WTC11 (cell line): ENCODE data around the gene PITPNM1. TPM values are rescaled to one million over a fixed set of nuclear protein-coding genes. Genes with fewer than 3 reads are reported as not detected.

Experiments
- ATAC-seq: fragments of 200-7000 bp; cut with Tn5 transposase; 2 replicates; pipeline ENCODE4 v1.10.0; 2021; ENCODE audit warnings: mild to moderate bottlenecking, moderate library complexity
- CTCF ChIA-PET: fragments of 300-600 bp; sonication (Branson Sonifier 250); formaldehyde crosslinking; loops from one replicate; lab custom pipeline; 2021; ENCODE audit warnings: antibody characterized with exemption; lab: Charles Lee
- POLR2A ChIA-PET: fragments of 350-600 bp; sonication (Branson Sonifier 250); formaldehyde crosslinking; loops from one replicate; lab custom pipeline; 2021; ENCODE audit warnings: antibody characterized with exemption; lab: Charles Lee
- DNase-seq: peaks from one replicate; pipeline ENCODE4 v3.0.0; 2021; ENCODE audit warnings: low spot score
- H3K27ac Mint-ChIP-seq: 2 replicates; pipeline ENCODE4 v1.8.0; 2021; ENCODE audit warnings: mixed read lengths
- H3K27me3 Mint-ChIP-seq: 2 replicates; pipeline ENCODE4 v1.8.0; 2021; ENCODE audit warnings: low read depth, mild to moderate bottlenecking, moderate library complexity, mixed read lengths
- H3K36me3 Mint-ChIP-seq: 2 replicates; pipeline ENCODE4 v1.8.0; 2021; ENCODE audit warnings: mixed read lengths
- H3K4me1 Mint-ChIP-seq: 2 replicates; pipeline ENCODE4 v1.8.0; 2022; ENCODE audit warnings: mixed read lengths
- H3K4me3 Mint-ChIP-seq: 2 replicates; pipeline ENCODE4 v1.8.0; 2021; ENCODE audit warnings: mild to moderate bottlenecking, moderate library complexity, mixed read lengths
- H3K9me3 Mint-ChIP-seq: 2 replicates; pipeline ENCODE4 v1.8.0; 2021; ENCODE audit warnings: mixed read lengths
- E2F4 ChIP-seq: sonication (generic); formaldehyde crosslinking; IDR thresholded peaks from 2 replicates; pipeline ENCODE4 v1.8.1; 2022; ENCODE audit warnings: low read depth, mild to moderate bottlenecking, moderate library complexity, missing genetic modification reagents, borderline replicate concordance
- E2F5 ChIP-seq: sonication (generic); formaldehyde crosslinking; IDR thresholded peaks from 2 replicates; pipeline ENCODE4 v1.8.1; 2022; ENCODE audit warnings: mild to moderate bottlenecking, moderate library complexity, missing genetic modification reagents
- EMX1 ChIP-seq: fragments of 250-450 bp; sonication (Bioruptor Pico); IDR thresholded peaks from 2 replicates; pipeline ENCODE4 v1.8.0; 2021; ENCODE audit warnings: mild to moderate bottlenecking
- ESRRA ChIP-seq: sonication (generic); formaldehyde crosslinking; IDR thresholded peaks from 2 replicates; pipeline ENCODE4 v1.8.1; 2022; ENCODE audit warnings: mild to moderate bottlenecking, missing genetic modification reagents, borderline replicate concordance
- MAX ChIP-seq: sonication (generic); formaldehyde crosslinking; IDR thresholded peaks from 2 replicates; pipeline ENCODE4 v1.8.0; 2022; ENCODE audit warnings: mild to moderate bottlenecking, missing genetic modification reagents
- NR2C2 ChIP-seq: sonication (generic); formaldehyde crosslinking; IDR thresholded peaks from 2 replicates; pipeline ENCODE4 v1.8.0; 2022; ENCODE audit warnings: mild to moderate bottlenecking, missing genetic modification reagents
- NR3C1 ChIP-seq: sonication (generic); formaldehyde crosslinking; conservative IDR thresholded peaks from 2 replicates; pipeline ENCODE4 v1.8.1; 2023; ENCODE audit warnings: low read depth, mild to moderate bottlenecking, missing genetic modification reagents
- PREB ChIP-seq: sonication (generic); formaldehyde crosslinking; IDR thresholded peaks from 2 replicates; pipeline ENCODE4 v1.8.1; 2022; ENCODE audit warnings: mild to moderate bottlenecking, missing genetic modification reagents, moderate library complexity, borderline replicate concordance
- SMAD4 ChIP-seq: sonication (generic); formaldehyde crosslinking; IDR thresholded peaks from 2 replicates; pipeline ENCODE4 v1.8.0; 2022; ENCODE audit warnings: mild to moderate bottlenecking, missing genetic modification reagents
- TCF7 ChIP-seq: sonication (generic); formaldehyde crosslinking; IDR thresholded peaks from 2 replicates; pipeline ENCODE4 v1.8.0; 2022; ENCODE audit warnings: mild to moderate bottlenecking, low read depth, missing genetic modification reagents, moderate library complexity
- ZBTB43 ChIP-seq: sonication (generic); formaldehyde crosslinking; IDR thresholded peaks from 2 replicates; pipeline ENCODE4 v1.8.1; 2023; ENCODE audit warnings: mild to moderate bottlenecking, missing genetic modification reagents
- ZMAT4 ChIP-seq: fragments of 250-450 bp; sonication (Bioruptor Pico); IDR thresholded peaks from 2 replicates; pipeline ENCODE4 v1.9.0; 2021; ENCODE audit warnings: mild to moderate bottlenecking
- ZNF232 ChIP-seq: sonication (generic); formaldehyde crosslinking; IDR thresholded peaks from 2 replicates; pipeline ENCODE4 v1.8.0; 2022; ENCODE audit warnings: mild to moderate bottlenecking, missing genetic modification reagents
- ZNF396 ChIP-seq: fragments of 250-450 bp; sonication (Bioruptor Pico); IDR thresholded peaks from 2 replicates; pipeline ENCODE4 v1.8.0; 2021; ENCODE audit warnings: mild to moderate bottlenecking, moderate library complexity, borderline replicate concordance
- ZNF532 ChIP-seq: fragments of 250-450 bp; sonication (Bioruptor Pico); IDR thresholded peaks from 2 replicates; pipeline ENCODE4 v1.9.0; 2021; ENCODE audit warnings: mild to moderate bottlenecking, borderline replicate concordance
- total RNA-seq: library from RNA; stranded (reverse); gene quantifications from 3 replicates; pipeline ENCODE4 v1.2.3, GENCODE V29; 2021

PITPNM1 gene
- total RNA-seq, 1 experiment from 2014 or later, result 55.4 TPM

- TF ChIP-seq ZNF232 (no peak), E2F5 (no peak; the same call in 1 of the 2 replicates)
These were observed 36.8 kb downstream of the PITPNM1 start (continued) for GRCh38 chr11:67468456-67468758.

- POLR2A ChIA-PET, result interaction anchor here (0.8 to 1.7 kb wide), 9 partner anchors 9 to 163 kb away, joined by 3 to 8 read pairs (median 3); partner anchors contain the start of genes AIP, CORO1B, PPP1CA and RPS6KB2
- Mint-ChIP-seq H3K4me3 (peak overlapping the region; percentile 87), H3K27me3 (peaks cover 12% of the 10 kb centered on the region), H3K36me3 (no peaks in the 10 kb centered on the region), H3K27ac (0 out of 2 replicates have a peak overlapping the region, but pooled peaks have one; percentile 42), H3K4me1 (peaks cover 23% of the 10 kb centered on the region), H3K9me3 (no peaks in the 10 kb centered on the region)
- DNase-seq (no peak), ATAC-seq (no peak)
- CTCF ChIA-PET, result interaction anchor here (0.6 to 2.8 kb wide), 16 partner anchors 7 to 146 kb away, joined by 3 to 28 read pairs (median 4); partner anchors contain the start of genes CLCF1, PITPNM1, POLD4 and PPP1CA
- TF ChIP-seq ZNF532 (CRISPR knock-in tag) (no peak), E2F4 (CRISPR knock-in tag) (no peak), MAX (CRISPR knock-in tag) (no peak), SMAD4 (CRISPR knock-in tag) (no peak), ZNF396 (no peak)
These were observed 37.1 kb downstream of the PITPNM1 start for GRCh38 chr11:67468056-67468455.

GRCh38 chr11:67466962-67467771 lies 38.0 kb downstream of the PITPNM1 start:
- Mint-ChIP-seq H3K4me1 (peaks cover 23% of the 10 kb centered on the region), H3K9me3 (no peaks in the 10 kb centered on the region), H3K27me3 (peaks cover 11% of the 10 kb centered on the region), H3K27ac (no peak overlapping the region; the same call in 1 of the 2 replicates), H3K4me3 (peak overlapping the region; percentile 87), H3K36me3 (no peaks in the 10 kb centered on the region)
- 0 out of 2 replicates have a peak, but pooled peaks have one; percentile 4 for TF ChIP-seq ZMAT4 (CRISPR knock-in tag)
- TF ChIP-seq ESRRA (CRISPR knock-in tag), result no peak
- ChIA-PET POLR2A (interaction anchor here (0.5 to 1.7 kb wide), 4 partner anchors 24 to 165 kb away, joined by 3 to 8 read pairs (median 4); partner anchors contain the start of genes CORO1B and PPP1CA), CTCF (interaction anchor here (0.6 to 2.8 kb wide), 8 partner anchors 31 to 183 kb away, joined by 3 to 28 read pairs (median 5); partner anchors contain the start of genes PITPNM1 and PPP1CA)
- ATAC-seq (no peak), DNase-seq (no peak)

- Mint-ChIP-seq H3K9me3 (no peaks in the 10 kb centered on the region), H3K36me3 (no peaks in the 10 kb centered on the region), H3K4me1 (peaks cover 23% of the 10 kb centered on the region), H3K27me3 (peaks cover 3% of the 10 kb centered on the region; the same call in 1 of the 2 replicates), H3K4me3 (no peak overlapping the region), H3K27ac (no peak overlapping the region)
- no peak for ATAC-seq
- POLR2A ChIA-PET, result no interaction called here
- DNase-seq, result no peak
- CTCF ChIA-PET, result no interaction called here
- no peak for TF ChIP-seq NR3C1
- no peak for TF ChIP-seq EMX1 (CRISPR knock-in tag)
- TF ChIP-seq ZBTB43, result no peak
- no peak for TF ChIP-seq TCF7 (CRISPR knock-in tag)
- no peak for TF ChIP-seq PREB (CRISPR knock-in tag)
- no peak for TF ChIP-seq ZMAT4 (CRISPR knock-in tag)
- no peak for TF ChIP-seq NR2C2 (CRISPR knock-in tag)
These were observed 38.8 kb downstream of the PITPNM1 start for GRCh38 chr11:67466367-67466766.
